Gastrocnemius medialis (tissue), 4 donors: ENCODE measurements around the gene PFKP.

Experiments
- POLR2A ChIP-seq, 2 donors: fragments of 450-650 bp; IDR thresholded peaks; one replicate each; pipeline ENCODE4 v1.6.1; 2017; ENCODE audit warnings: antibody characterized with exemption in 2 of 2, mild to moderate bottlenecking in 2 of 2, moderate library complexity in 2 of 2
- TF ChIP-seq, protein P1 (sequence below), 5 experiments: fragments of 450-650 bp in 3 of 5; fragments of 200-600 bp in 2 of 5; sonication (generic) in 2 of 5; IDR thresholded peaks in 4 of 5; conservative IDR thresholded peaks in 1 of 5; 1 replicate in 4 of 5; 2 replicates in 1 of 5; pipeline ENCODE4 v1.5.1; 2016 to 2019; ENCODE audit warnings: antibody characterized with exemption in 5 of 5, mild to moderate bottlenecking in 3 of 5, moderate library complexity in 3 of 5

DNA sequence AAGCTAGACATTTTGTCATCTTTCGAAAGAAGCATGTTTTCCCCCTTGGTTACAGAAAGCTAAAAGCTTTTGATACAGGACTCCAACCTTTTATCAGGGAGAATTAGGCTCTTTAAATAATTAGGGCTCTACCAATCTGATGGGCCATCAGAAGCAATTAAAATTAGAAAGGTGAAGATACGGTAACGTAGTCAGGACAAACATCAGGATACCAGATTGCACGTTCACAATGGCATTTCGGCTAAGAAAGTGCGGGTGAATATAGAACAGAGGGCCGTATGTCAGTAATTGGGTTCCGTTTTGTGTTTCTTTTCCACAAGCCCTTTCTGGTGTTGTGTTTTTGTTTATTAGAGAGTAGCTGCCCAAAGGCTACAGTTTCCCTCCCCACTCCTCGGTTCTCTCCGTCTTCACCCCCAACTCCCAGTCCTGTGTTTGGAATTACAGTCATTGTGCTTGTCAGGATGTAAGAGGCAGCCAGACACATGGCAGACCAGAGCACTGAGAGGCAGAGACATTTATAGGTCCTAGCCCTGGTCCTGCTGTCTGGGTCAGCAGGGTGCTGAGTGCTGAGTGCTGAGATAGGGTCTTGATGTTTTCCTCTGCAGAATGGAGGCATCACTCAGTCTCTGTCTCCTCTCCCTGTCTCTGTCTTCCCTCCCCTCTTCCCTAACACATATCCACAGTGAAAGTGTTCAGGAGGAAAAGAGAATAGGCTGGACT lies 5.5 kb downstream of the PFKP start:
- TF ChIP-seq POLR2A (IDR thresholded peaks at IDR 0.05): no peak
- TF ChIP-seq, protein P1, sequence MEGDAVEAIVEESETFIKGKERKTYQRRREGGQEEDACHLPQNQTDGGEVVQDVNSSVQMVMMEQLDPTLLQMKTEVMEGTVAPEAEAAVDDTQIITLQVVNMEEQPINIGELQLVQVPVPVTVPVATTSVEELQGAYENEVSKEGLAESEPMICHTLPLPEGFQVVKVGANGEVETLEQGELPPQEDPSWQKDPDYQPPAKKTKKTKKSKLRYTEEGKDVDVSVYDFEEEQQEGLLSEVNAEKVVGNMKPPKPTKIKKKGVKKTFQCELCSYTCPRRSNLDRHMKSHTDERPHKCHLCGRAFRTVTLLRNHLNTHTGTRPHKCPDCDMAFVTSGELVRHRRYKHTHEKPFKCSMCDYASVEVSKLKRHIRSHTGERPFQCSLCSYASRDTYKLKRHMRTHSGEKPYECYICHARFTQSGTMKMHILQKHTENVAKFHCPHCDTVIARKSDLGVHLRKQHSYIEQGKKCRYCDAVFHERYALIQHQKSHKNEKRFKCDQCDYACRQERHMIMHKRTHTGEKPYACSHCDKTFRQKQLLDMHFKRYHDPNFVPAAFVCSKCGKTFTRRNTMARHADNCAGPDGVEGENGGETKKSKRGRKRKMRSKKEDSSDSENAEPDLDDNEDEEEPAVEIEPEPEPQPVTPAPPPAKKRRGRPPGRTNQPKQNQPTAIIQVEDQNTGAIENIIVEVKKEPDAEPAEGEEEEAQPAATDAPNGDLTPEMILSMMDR (IDR thresholded peaks at IDR 0.05 in 4 of 5, conservative IDR thresholded peaks at IDR 0.05 in 1 of 5): no peak
